ENCODE results near the gene OTOG.

OTOG gene, protein sequence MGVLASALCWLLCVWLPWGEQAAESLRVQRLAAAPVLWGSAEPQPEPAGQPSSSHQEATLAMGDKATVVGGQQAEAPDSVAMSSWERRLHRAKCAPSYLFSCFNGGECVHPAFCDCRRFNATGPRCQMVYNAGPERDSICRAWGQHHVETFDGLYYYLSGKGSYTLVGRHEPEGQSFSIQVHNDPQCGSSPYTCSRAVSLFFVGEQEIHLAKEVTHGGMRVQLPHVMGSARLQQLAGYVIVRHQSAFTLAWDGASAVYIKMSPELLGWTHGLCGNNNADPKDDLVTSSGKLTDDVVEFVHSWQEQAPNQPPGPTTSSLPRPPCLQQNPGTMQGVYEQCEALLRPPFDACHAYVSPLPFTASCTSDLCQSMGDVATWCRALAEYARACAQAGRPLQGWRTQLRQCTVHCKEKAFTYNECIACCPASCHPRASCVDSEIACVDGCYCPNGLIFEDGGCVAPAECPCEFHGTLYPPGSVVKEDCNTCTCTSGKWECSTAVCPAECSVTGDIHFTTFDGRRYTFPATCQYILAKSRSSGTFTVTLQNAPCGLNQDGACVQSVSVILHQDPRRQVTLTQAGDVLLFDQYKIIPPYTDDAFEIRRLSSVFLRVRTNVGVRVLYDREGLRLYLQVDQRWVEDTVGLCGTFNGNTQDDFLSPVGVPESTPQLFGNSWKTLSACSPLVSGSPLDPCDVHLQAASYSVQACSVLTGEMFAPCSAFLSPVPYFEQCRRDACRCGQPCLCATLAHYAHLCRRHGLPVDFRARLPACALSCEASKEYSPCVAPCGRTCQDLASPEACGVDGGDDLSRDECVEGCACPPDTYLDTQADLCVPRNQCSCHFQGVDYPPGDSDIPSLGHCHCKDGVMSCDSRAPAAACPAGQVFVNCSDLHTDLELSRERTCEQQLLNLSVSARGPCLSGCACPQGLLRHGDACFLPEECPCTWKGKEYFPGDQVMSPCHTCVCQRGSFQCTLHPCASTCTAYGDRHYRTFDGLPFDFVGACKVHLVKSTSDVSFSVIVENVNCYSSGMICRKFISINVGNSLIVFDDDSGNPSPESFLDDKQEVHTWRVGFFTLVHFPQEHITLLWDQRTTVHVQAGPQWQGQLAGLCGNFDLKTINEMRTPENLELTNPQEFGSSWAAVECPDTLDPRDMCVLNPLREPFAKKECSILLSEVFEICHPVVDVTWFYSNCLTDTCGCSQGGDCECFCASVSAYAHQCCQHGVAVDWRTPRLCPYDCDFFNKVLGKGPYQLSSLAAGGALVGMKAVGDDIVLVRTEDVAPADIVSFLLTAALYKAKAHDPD (N-terminal part only)

DNA sequence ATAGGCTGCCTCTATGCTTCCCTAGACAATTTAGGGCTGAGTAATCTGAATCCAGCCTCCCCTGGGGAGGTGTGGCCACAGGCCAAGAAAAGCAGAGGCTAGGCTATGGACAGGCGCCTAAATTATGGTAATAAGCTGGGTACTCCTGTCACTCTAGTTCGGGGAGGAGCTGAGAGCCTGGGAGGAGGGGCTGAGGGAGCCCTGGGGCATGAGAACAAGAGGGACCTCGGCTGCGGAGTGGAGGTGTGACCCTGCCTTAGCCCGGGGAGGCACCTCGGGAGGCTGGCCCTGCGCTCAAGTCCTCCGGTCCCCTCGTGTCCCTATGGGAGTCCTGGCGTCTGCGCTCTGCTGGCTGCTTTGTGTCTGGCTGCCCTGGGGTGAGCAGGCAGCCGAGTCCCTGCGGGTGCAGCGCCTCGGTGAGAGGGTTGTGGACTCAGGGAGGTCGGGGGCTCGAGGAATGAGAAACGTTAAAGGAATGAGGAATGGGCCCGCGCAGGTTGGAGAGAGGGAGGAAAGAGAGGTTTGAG is at the start of gene OTOG:
Gene OTOG (plus strand): TSS at position 209 of the 527 bp plus-strand sequence. CDS start 114 bp downstream, at position 323.
- DNase-seq = peak; percentile 58

DNA sequence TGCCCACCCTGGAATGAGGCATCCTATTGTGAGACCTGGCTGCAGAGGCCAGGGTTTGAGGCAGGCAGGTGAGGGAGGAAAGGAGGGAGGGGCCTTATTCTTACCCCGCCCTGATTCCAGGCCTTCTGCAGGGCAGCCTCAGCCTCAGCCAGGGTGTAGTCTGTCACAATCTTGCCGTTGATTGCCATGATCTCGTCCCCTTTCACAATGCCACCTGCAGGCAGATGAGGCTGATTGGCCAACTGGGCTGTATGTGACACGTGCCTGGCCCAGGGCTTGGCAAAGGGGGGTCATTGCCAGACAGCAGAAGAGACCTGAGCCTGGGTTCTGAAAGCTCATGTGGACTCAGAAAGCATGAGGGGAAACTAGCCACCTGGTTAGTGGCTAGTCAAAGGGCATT is 49.0 kb upstream of the OTOG start:
- no peak for DNase-seq

DNA sequence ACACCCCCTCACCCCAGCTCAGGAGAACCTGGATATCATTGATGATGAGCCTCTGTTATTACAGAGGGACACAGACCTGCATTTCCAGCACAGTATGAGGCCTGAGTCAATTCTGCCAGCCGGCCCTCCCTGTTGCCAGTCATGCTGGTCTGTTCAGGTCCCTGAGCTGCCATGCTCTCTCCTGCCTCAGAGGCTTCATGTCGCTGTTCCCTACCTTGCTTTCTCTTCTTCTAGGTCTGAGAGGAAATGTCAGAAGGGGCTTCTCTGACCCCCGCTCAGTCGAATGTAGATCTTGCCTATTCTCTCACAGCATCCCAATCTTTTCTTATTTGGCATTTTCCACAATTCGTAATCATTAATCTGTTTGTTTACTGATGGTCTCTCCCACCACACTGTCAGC is 48.6 kb upstream of the OTOG start:
- DNase-seq = no peak

DNA sequence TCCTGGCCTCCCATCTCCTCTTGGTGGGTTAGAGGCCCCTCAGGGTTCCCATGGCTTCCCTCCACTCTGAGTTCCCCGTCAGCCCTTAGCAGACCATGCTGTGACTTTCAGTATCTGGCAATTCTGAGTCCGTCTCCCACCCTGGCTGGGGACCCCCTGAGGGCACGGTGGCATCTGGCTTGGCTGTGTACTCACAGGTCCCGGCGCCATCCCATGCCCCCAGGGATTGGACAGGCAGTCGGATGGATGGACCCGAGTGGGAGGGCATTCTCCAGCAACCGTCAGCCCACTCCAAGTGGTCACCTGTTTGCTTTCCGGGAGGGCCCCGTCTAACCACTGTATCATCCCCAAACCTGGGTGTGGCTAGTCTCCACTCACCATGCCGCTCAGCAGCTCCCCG is 46.4 kb upstream of the OTOG start:
- DNase-seq = no peak

DNA sequence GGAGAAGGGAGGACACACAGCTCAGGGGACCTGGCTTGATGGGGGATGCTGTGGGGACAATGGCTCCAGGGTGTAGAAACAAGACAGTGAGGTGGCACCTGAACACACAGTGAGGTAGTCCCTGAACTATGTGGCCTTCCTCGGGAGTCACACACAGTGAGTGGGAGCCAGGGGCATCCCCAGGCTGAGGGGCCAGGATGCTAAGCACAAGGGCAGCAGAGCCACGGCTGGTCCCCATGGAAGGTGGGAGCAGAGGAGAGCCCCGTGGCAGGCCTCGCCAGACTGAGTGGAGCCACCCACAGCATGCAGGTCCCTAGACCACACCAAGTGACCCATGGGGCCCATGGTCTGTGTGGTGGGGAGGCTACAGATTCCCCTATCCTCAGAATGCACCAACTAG is 44.4 kb upstream of the OTOG start:
- DNase-seq = no peak

DNA sequence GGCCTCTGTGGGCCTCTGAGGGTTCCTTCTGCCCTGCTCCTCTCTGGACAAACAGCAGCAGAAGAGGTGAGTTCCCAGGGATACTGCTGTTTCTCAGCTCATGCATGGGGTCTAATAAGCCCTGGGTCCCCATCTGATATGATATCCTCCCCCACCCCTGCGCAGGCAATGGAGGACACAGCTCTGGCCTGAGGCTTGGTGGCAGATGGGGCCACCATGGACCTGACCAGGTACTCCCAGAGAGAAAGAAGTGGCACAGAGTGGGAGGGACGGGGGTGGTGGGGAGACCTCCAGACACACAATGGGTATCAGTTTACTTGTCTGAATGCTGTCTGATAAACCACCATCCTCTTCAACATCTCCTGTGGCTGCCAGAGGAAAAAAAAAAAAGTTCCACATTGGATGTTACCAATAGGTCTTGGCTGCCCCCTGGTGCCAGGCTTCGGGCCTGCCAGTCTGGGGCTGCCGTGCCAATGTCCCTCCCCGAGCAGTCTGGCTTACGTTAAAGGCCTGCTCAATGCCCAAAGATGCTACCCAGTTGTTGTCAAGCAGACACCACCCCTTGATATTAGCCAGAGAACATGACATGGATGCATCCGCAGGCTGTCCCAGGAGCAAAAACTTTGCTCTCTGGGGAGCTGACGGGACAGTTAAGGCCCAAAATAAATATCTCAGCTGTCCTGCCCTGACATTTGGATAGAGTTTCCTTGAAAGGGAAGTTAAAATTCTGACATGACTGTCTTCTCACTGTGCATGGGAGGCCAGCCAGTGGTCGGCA is 42.5 kb upstream of the OTOG start:
- peak; percentile 31 for DNase-seq

DNA sequence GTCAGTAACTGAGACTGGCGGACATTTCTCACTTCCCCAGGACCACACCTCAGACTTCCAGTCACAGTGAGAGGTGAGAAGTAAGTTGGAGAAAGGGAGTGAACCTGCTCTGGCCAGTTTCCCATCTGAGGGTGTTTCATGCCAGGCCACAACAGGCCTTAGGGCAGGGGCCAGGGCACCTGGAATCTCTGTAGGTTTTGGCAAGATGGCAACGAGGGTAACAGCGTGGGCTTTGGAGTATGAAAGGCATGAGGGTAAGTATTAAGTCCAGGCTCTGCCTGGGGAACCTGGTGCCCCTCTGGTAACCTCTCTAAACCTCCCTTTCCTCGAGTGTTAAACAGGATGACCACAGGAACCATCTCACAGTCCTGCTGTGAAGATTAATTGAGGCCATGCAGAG is 41.9 kb upstream of the OTOG start:
- no peak for DNase-seq

DNA sequence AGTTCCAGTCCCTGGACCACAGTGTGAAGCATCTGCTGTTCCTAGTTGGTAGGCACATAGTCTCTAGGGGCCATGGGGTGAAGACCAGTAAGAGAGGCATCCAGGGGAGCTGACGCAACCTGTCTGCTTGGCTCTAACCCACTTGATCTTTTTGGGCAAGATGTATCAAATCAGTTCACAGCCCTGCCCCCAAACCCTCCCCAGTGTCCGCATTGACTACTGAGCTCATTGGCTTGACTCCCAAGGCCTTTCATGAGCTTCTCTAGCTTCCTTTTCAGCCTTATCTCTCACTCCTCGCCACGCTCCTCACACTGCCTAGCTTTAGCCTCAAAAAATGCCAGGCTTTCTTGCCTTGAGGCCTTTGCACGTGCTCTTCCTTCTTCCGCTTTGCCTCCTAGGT is 40.7 kb upstream of the OTOG start:
- no peak for DNase-seq

DNA sequence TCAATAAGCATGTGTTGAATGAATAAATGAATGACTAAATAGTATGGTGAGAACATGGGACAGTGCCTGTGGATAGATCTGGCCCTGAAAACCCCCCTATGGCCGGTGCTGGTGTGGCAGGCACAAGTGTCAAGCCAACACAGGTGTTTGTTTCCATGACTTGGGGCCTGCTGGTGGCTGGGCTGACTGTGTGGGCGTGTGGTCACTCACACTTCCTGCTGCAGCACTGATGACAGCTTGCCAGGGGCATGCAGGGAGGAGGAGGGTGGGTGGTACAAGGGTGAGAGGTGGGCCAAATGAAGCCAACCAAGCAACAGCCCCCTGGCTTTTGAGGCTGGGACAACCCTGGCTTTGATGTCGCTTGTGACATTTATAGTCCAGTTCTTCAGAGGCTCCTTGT is 40.1 kb upstream of the OTOG start:
- DNase-seq = no peak

DNA sequence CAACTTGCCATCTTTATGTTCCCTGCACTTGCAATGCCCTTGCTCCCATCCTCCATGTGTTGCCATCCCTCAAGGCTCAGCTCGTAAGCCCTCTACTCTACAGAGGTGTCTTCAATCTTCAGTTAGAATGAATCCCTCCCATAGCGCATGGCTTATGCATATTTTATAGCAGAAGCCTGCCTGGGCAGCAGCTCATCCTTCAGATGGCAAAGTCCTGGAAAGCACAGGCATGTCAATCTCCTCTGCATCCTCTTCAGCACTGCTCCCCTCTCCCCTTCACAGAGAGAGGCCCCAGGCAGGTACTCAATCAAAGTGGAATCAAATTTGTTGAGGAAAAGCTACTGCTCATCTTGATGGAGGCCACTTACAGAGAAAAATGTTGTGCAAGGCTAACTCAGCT is 39.3 kb upstream of the OTOG start:
- no peak for DNase-seq

DNA sequence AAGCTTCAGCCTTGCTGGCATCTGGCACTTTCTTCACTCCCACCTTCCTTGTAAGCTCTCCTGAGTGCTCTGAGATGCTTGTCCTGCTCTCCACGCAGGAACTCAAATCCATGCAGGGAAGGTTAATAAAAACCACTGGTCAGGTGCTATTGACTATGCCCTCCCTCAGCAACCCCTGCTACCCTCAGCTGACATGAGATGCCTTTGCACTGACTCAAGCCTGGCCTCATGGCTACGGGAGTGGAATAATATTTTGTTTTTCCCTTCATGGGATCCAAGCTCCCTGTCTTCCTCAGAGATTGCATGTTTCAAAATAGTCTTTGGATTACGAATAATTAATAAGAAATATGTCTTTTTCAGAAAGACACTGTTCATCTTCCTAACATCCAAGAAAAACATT is 38.8 kb upstream of the OTOG start:
- DNase-seq = no peak

DNA sequence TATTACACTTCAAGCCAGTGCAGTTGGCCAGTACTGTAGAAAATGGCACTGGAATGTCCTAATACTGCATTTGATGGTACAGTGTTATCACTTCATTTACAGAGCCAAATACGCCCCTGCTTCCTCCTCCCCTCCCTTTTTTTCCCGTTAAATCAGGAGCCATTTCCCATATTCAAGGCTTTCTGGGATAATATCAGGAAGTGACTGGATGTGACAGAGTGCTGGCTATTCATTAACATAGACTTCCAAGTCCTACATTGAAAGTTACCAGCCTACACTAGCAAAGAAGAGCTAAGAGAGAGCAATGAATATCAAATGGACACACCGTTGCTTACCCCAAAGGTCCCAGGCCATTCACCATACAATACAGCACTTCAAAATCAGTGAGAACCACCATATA is 38.3 kb upstream of the OTOG start:
- DNase-seq = no peak

DNA sequence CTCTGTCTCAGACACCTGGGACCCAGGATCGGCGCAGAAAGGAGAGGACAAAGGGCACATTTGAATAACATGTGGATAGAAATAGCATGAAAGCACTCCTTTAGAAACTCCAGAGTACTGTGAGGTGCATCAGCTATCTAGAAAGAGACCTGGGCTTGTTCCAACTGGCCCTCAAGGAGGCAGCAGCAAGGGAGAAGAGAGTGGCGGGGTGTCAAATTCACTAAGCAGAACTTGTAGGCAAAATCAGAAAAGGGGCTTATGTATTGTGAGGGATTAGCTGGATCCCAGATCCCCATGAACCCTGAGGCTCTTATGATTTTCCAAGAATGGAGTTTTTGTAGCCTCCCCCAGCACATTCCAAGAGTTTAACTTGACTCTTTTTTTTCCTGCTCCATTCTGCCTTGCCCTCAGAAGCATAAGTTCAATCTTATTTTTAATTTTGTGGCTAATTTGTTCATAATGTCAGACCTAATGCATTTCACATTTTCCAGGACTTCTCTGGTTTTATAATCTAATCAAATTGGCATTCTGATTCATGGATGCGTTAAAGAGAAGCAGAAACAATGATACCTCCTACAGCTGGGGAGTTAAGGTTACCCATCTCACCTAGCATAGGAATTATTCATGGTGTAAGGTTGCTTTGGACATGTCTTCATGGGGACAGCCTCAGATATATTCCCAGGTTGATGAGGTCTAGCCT is 36.4 kb upstream of the OTOG start:
- no peak for DNase-seq

DNA sequence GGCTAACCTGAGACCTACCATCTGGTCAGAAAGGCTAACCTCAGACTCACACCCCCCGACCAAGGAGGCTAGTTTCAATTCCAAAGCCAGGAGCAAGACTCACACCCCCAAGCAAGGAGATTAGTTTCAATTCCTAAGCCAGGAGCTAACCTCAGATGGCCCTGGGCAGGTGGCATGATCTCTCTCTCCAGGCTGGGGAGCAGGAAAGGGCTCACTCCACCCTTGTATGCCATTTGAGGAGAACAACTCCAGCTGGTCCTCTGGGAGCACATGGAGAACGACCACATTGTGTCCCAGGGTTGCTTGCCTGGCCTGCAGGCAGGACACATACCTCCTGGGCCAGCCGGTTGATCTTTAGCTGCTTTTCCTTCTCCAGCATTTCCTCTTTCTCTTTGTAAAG is 35.5 kb upstream of the OTOG start:
- DNase-seq = no peak

DNA sequence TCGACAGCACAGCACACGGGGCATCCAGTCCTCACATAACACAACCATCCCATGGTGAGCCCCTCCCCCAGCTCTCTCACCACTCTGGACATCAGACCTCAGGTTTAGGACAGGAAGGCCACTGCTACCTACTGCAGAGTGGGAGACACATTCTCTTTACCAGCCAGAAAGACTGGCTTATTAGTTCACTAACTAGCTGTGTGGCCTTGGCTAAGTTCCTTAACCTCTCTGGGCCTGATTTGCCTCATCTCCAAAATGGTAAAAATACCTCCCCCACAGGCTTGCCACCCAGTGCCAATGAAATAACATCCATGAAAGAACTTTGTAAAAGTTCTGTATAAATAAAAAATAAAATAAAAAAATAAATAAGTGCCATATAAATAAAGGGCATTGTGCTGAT is 35.0 kb upstream of the OTOG start:
- no peak for DNase-seq

DNA sequence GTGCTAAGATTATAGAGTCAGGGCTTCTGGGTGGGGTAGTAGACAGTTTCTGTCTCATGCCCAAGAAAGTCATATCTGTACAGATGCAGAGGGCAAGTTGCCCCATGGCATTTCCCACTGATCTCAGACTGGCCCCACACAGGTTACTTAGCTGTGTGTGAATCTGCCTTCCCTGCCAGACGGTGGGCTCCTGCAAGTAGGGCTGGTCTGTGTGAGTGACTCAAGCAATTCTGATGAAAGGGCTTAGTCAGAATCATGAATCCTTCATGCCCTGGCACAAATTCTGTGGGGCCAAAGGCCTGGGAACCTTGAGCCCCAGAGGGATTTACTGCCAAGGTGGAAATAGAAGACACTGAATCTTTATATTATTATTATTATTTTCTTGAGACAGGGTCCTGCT is 33.2 kb upstream of the OTOG start:
- DNase-seq = no peak

DNA sequence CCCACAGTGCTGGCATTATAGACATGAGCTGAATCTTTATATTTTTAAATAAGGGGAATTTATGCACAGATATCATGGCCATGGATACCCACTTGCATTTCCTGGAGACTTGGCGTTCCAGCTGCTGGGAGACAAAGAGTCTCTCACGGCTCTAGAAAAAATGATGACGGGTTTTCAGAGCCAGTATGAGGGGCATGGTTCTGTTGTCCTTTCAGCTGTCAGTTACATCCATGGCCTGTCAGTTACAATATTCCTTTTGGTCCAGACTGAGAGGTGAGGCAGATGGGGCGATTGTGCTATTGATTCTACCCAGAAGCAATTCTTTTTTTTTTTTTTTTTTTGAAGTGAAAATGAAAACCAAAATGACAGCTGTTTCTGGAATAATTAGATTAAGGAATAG is 32.6 kb upstream of the OTOG start:
- no peak for DNase-seq

DNA sequence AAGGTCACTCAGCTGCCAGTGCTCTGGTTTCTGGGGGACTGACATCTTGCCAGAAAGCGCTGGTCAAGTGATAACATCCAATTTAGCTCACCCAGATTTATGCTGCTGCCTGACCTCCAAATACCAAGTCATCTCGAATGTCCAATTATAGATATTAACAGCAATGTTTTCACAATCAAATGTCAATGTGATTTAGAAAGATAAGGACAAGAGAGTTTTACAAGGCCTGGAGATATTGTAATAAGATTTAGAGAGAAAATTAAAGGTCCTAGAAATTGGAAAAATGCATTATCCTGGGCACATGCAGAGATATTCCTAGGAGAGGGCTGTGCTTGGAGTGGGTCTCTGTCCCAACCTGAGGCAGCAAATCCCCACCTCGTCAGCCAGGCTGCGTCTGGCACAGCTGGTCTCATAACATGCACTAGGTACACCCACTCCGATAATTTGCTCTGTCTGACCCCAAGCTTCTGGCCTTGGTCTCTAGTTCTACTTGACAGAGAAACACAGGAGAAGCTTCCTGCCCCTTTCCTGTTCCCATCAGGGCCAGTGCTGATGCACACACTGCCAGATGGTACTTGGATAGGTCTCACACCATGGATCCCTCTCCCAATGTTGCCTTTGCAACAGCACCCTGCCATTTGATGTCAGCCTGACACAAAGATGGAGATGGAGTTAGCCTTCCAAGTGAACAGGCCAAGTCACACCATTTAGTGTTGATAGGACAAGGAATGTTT is 31.4 kb upstream of the OTOG start:
- DNase-seq = no peak

DNA sequence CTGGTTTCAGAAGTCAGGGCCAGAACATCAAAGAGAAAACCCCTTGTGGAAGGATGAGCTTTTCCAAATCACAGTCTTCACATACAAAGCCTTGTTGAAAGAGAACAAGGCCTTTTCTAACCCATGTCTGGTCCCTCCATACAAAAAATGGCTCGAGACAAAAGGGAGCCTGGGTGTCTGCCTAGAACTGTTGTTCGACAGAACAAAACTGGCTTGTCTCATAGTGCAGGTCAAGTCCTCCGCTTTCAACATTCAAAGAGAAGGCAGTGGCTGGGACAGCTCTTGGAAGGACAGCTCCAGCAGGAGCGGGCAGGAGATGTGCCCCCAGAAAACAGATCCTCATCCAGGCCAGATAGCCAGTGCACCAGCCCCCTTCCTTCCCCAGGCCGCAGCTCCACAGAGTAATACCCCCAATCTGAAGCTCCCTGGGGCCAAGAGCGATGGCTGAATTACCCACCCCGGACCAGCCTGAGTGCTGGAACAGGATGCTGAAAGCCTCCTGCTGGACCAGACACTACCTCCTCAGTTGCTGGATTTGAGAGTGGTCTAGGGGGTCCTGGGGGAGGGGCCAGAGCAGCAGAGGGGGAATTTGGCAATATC is 30.4 kb upstream of the OTOG start:
- DNase-seq = no peak

DNA sequence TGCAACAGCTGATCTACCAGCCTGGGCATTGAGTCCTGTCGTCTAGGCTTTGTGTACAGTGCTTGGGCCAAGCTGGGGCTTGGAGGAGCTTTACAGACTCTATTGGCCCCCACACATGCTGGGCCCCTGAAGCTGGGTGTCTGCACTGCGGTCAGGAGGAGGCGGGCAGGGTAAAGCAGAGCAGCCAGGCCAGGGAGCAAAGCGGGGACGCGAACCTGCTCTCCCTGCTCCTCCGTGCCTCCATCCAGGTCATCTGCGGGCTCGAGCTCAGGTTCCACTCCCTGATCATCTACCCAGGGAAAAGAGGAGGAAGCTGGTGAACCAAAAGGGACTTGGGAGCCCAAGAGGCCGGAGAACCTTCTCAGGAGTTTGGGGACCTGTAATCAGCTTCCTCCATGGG is 29.9 kb upstream of the OTOG start:
- DNase-seq = no peak

DNA sequence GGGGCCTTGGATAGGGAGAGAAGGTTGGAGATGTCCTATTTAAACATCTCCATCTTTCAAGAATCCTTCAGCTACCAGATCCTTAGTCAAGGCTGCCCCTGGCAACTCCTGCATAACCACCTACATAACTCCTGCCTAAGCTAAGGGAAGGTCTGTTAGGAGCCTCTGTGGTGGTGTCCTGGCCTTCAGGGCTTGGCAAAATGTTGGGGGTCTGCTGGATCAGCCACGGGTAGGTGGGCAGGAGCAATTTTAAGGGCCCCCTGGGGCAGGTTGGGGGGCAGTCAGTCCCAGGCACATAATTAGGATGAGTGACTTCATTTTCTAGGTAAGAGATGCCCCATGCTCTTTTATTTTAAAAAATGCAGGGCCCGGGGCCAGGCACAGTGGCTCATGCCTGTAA is 28.7 kb upstream of the OTOG start:
- DNase-seq = no peak
